CD4-positive, alpha-beta T cell treated with Interleukin-6 for 4 hours (primary cell): ENCODE data around the gene DAZL.

ENCODE experiments used
- DNase-seq: peaks from one replicate; pipeline ENCODE4 v3.0.0-alpha.2; 2020; ENCODE audit warnings: mixed read lengths

The DAZL gene

GRCh38 chr3:16589867-16590624, 15.2 kb downstream of the DAZL start:
- no peak for DNase-seq

- no peak for DNase-seq
Measured at GRCh38 chr3:16589120-16589519, 16.1 kb downstream of the DAZL start.

GRCh38 chr3:16587681-16588060, 17.6 kb downstream of the DAZL start:
- no peak for DNase-seq

DNA sequence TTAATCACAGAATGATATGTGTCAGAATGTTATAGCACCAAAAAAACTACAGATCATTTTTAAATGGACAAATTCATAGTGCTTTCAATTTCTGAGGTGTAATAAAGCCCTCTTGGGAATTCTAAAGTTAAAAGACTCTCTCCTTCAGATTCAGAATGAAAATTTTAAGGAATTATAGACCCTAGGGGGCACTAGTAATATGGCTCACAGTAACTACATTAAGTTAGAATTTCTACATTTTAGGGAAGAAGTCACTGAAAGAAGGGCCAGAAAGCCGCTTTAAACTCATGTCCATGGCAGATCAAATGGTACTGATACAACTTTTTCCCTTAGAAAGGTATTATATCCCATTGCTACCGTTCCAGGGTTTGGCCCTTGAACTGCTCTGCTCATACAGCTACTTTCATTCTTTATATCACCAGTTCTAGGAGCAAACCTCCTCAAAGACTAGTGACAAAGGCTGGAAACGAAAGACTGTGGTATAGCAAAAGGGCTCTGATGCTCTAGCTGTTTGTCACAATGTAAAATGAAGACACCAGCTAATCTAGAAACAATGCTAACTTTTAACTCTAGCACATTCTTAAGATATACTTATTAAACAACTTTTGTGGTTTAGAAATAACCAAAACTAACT, 18.1 kb downstream of the DAZL start:
- no peak for DNase-seq

DNA sequence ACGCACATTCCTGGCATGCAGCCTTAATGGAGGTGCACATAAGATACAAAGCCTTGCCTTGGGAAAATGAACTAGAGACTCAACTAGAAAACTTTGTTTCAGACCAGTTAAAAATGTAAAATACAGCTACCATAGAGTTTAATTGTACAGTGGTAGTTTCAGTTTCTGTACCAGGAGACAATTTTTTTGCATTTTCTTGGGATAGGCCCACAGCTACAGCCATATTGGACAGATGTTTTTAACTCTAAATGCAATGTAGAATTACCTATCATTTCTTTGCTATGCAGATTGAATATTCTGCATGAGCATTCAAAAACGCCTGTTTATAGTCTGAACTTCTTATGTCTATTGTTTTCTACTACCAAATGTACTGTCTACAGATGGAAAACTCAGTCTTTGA, 20.3 kb downstream of the DAZL start:
- DNase-seq, result no peak

DNA sequence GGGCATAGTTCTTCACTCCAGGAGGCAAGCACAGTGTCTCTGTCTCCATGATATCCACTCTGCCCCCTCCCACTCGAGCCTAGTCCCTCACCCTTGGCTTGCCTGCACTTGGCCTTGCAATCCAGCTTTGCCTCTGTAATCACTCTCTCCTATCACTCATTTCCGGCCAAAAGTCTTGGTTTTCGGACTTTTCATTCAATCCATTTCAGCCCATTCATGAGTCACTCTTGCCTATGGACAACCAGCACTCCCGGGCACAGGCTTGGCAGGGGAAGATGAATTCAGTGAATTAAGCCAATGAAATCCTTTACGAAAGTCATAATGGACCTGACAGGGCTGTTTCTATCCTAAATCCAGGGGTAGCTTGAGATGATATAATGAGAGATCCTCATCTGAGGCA, 21.7 kb downstream of the DAZL start:
- no peak for DNase-seq

- no peak for DNase-seq
Measured at GRCh38 chr3:16570113-16570512, 35.1 kb downstream of the DAZL start.

DNA sequence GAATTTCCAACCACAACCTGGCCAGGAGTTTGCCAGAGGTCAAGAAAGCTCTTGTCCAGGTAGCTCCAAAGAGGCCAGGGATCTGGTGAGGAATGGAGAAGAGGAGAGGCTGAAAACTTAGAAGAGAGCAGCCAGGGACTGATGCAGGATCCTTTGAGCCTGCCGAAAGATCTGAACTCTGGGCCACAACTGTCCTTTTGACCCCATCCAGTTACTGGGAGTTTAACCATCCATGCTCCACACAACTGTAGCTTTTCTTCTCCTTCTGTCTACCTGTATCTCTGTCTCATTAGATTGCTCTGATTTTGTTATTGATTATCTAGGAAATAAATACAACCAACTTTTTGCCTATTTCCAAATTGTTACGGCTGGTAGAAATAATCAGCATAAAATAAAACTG, 36.7 kb downstream of the DAZL start:
- no peak for DNase-seq

DNA sequence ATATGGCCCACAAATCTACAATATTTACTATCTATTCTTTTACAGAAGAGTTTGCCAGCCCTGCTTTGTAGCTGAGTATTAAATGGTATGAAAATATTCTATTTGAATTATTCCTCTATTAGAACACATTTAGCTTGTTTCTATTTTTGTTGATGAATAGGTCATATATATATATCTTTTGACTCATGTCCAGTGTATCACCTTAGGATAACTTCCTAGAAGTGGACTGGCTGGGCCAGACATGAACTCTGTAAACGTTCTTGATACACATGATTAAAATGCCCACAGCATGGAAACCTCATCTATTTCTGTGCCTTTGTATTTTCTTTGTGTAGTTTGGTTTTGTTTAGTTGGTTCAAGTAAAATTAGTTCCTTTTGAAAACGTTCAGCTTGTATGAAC, 37.1 kb downstream of the DAZL start:
- no peak for DNase-seq

DNA sequence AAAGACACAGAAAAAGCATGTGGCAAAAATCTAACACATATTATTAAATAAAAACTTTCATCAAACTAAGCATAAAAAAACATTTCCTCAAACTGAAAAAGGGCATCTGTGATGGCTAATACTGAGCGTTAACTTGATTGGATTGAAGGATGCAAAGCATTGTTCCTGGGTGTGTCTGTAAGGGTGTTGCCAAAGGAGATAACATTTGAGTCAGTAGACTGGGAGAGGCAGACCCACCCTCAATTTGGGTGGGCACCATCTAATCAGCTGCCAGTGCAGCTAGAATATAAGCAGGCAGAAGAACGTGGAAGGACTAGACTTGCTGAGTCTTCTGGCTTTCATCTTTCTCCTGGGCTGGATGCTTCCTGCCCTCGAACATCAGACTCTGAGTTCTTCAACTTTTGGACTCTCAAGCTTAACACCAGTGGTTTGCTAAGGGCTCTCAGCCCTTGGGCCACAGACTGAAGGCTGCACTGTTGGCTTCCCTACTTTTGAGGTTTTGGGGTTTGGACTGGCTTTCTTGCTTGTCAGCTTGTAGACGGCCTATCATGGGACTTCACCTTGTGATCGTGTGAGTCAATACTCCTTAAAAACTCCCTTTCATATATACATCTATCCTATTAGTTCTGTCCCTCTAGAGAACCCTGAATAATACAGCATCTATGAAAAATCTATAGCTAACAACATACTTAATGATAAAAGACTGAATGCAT, 45.4 kb downstream of the DAZL start:
- DNase-seq, result no peak

DNA sequence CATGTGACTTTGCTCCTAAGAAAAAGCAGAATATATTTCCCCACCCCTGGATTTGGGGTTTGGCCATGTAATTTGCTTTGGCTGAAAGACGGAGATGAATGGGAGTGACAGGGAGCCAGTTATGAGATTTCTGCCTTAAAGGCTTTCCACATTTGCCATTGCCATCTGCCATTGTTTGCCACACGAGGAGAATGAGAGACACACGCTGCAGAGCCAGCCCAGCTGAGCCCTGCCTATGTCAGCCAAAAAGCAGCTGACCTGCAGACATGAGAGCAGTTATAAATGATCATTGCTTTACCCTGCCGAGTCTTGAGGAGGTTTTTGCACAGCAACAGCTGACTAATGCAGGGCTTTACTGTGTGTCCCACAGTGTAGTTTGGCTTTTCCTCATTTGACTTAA, 51.1 kb downstream of the DAZL start:
- no peak for DNase-seq

DNA sequence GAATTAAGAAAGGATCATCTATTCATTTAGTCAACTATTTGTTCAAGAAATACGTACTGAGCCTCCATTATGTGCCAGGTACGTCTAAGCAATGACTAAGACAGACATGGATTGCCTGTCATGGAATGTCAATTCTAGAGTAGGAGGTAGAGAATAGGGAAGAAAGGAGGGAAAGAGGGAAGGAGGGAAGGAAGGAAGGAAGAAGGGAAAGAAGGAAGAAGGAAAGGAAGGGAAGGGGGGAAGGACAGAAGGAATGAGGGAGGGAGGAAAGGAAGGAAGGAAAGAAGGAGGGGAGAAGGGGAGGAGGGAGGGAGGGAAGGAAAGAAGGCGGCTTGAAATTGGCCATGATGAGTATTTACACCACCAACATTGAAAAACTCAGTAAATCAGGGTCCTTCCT, 52.5 kb downstream of the DAZL start:
- no peak for DNase-seq

DNA sequence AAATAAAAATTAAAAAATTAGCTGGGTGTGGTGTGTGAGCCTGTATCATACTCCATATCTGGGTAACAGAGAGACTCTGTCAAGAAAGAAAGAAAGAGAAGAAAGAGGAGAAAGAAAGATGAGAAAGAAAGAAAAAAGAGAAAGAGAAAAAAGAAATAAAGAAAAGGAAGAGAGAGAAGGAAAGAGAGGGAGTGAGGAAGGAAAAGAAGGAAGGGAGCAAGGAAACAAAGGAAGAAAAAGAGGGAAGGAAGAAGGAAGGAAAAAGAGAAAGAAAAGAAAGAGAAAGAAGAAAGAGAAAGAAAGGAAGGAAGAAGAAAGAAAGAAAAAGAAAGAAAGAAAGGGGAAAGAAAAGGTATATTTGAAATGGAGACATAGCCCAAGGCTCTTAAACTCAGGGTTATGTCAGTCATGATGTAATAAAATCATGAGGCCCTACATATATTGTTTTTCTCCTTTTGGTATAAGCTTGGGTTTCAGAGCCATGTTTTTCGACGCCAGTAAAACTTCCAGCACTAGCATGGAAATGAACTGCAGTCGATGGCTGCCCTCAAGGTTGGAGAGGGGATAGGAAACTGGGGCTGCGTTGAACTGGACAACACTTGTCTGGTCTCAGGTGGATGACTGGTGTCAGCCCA, 53.8 kb downstream of the DAZL start:
- DNase-seq, result no peak

DNA sequence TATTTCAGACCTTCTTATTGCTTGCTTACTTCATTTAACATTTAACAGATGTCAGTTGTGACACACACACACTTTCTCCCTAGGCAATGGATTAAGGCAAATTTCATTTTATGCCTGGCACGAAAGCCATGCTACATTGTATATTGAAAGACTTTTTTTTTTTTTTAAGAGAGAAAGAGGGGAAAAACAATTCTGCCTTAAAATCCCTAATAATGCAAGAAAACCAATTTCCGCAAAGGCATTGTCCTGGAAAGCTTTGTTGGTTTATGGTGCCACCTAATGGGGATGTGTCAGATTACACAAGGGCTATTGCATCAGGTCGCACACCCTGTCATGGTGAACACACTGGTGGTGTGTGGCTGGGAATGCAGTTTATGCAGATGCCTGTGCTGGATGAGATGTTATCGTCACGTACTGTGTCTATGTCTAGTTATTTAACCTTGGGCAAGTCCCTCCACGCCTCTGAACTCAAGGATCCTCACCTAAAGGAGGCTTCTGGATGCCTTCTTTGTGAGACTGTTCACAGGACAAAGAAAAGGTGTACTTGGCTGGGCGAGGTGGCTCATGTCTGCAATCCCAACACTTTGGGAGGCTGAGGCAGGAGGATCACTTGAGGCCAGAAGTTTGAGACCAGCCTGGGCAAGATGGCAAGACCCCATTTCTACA, 54.4 kb downstream of the DAZL start:
- DNase-seq, result peak; percentile 79

DNA sequence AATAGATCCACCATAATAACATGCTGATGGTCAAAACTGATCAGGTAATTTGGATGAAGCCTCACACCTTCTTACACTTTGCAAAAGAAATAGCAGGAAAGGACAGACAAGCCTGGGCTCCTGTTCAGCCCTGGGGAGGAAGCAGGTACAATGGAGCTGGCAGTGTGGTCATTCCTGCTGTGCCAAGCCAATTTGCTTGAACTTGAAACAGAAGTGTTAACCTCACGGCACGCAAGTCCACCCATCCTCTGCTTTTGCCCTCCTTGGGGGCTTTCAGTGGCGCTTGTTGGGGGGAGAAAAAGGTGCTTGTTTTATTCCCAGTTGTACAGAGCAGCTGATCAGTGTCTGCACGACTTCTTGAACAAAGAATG, 54.9 kb downstream of the DAZL start:
- no peak for DNase-seq

- DNase-seq, result no peak
Measured at GRCh38 chr3:16548721-16549120, 56.5 kb downstream of the DAZL start.

- no peak for DNase-seq
Measured at GRCh38 chr3:16547561-16548357, 57.5 kb downstream of the DAZL start.

GRCh38 chr3:16546186-16547010, 58.8 kb downstream of the DAZL start:
- DNase-seq, result no peak

DNA sequence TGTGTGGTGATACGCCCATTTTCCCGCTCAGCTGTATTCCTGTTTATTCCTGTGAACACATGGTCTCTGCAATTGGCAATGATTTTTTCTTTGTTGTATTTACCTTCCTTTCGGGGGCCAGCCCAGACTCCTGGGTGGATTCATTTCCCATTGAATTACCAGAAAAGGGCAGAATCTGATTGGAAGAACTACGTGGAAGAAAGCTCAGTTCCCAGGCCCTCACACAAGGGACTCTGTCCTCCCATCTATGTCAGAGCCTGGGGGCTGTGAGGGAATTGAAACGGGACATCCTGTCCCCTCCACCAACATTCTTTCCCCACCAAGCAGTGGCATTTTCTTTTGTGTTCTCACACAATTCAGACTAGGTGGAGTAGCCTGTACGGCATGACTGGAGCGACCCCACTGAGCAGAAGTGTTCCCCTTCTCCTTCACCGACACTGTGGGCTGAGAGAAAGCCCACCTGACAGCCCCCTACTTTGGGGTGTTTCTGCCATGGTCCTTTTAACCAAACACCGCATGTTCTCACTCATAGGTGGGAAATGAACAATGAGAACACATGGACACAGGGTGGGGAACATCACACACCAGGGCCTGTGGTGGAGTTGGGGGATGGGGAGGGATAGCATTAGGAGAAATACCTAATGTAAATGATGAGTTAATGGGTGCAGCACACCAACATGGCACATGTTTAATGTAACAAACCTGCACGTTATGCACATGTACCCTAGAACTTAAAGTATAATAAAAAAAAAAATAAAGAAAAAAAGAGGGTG, 59.6 kb downstream of the DAZL start:
- no peak for DNase-seq

GRCh38 chr3:16543242-16543864, 61.9 kb downstream of the DAZL start:
- no peak for DNase-seq
